SK-N-SH treated with all-trans-retinoic acid at 6 μM for 48 hours (cell line): ENCODE results near the gene PRR35.

Experiments used
- ARNTL ChIP-seq: fragments of 450-650 bp; formaldehyde crosslinking; IDR thresholded peaks from 2 replicates; pipeline ENCODE4 v1.5.0; 2020; ENCODE audit warnings: low read depth, mild to moderate bottlenecking, moderate library complexity, borderline replicate concordance
- PPARA ChIP-seq: fragments of 250-450 bp; sonication (Bioruptor Pico); IDR thresholded peaks from 2 replicates; pipeline ENCODE4 v1.5.0; 2020; ENCODE audit warnings: mild to moderate bottlenecking, borderline replicate concordance
- RARB ChIP-seq: fragments of 250-450 bp; sonication (Bioruptor Pico); IDR thresholded peaks from 2 replicates; pipeline ENCODE4 v1.8.0; 2021; ENCODE audit warnings: mild to moderate bottlenecking, moderate library complexity
- TF ChIP-seq, protein P1 (sequence below): fragments of 250-450 bp; sonication (Bioruptor Pico); IDR thresholded peaks from 2 replicates; pipeline ENCODE4 v1.8.0; 2020; ENCODE audit warnings: mild to moderate bottlenecking, moderate library complexity, borderline replicate concordance

DNA sequence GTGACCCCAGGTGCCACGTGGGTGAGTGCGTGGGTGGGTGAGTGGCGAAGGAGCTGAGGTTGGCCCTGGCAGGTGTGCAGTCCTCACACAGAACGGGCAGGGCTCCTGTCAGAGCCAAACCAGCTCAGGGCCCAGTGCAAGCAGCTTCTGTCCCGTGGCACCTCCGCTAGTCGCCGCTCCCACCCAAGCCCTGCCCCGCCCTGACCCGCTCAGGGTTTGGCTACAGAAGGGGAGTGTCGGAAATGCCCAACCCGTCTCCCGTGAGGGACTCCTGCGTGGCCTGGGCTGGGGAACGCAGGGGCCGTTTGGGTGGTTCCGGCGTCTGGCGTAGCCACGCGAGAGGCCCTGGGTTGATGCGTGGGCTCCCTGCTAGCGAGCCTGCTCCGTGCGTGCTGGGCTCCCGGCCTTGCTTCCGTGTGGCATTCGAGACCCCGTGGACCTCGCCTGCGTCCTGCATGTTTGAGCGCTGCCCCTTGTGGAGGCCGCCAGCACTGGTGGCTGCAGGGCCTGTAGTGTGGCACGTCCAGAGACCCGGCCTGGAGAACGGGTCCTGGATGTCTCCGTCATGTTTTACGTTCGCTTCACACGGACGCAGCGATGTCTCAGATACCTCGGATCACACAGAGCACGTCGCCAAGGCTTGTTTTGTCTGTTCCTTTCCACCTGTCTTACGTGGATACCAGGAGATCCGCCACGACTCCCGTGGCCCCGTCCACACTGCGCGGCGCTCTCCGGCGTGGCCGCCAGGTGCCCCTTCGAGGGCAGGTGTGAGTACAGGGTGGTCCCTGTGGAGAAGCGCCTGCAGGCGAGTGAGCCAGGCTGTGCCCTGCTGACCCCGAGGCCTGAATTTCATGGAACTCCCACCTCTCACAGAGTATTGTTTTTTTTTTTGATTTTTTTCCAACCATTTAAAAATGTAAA is 22.5 kb upstream of the PRR35 start:
- TF ChIP-seq, protein P1, sequence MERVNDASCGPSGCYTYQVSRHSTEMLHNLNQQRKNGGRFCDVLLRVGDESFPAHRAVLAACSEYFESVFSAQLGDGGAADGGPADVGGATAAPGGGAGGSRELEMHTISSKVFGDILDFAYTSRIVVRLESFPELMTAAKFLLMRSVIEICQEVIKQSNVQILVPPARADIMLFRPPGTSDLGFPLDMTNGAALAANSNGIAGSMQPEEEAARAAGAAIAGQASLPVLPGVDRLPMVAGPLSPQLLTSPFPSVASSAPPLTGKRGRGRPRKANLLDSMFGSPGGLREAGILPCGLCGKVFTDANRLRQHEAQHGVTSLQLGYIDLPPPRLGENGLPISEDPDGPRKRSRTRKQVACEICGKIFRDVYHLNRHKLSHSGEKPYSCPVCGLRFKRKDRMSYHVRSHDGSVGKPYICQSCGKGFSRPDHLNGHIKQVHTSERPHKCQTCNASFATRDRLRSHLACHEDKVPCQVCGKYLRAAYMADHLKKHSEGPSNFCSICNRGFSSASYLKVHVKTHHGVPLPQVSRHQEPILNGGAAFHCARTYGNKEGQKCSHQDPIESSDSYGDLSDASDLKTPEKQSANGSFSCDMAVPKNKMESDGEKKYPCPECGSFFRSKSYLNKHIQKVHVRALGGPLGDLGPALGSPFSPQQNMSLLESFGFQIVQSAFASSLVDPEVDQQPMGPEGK (CRISPR knock-in tag) = no peak
- TF ChIP-seq PPARA (CRISPR knock-in tag) (no peak), RARB (no peak), ARNTL (no peak)
